K562 (cell line): Measurements from ENCODE around the gene CEP68. TPM values are rescaled to one million over a fixed set of nuclear protein-coding genes. Genes with fewer than 3 reads are reported as not detected.

Experiments
- AFF4 ChIP-seq: sonication (generic); formaldehyde crosslinking; IDR thresholded peaks from 2 replicates; pipeline ENCODE4 v1.8.0; 2023; ENCODE audit warnings: mild to moderate bottlenecking, missing genetic modification reagents
- HDAC1 ChIP-seq, 2 experiments: fragments of 450-650 bp; IDR thresholded peaks; 2 replicates each; pipeline ENCODE4 v1.6.1; 2016 to 2017; ENCODE audit warnings: inconsistent platforms in 1 of 2, mild to moderate bottlenecking in 1 of 2, moderate library complexity in 1 of 2
- HDAC8 ChIP-seq: fragments of 450-650 bp; IDR thresholded peaks from 2 replicates; pipeline ENCODE4 v1.6.1; 2016; ENCODE audit warnings: mild to moderate bottlenecking, missing genetic modification characterization, moderate library complexity, missing compliant biosample characterization
- MXD1 ChIP-seq: fragments of 250-450 bp; sonication (Bioruptor Pico); IDR thresholded peaks from 2 replicates; pipeline ENCODE4 v1.8.0; 2021; ENCODE audit warnings: borderline replicate concordance, mild to moderate bottlenecking, moderate library complexity; ENCODE audit not compliant: poor library complexity, severe bottlenecking
- NFE2L1 ChIP-seq: fragments of 450-650 bp; IDR thresholded peaks from 2 replicates; pipeline ENCODE4 v1.6.1; 2016; ENCODE audit warnings: missing genetic modification characterization, low read depth, mild to moderate bottlenecking, missing compliant biosample characterization, moderate library complexity, borderline replicate concordance
- POLR2A ChIP-seq: fragments of 450-650 bp; conservative IDR thresholded peaks from 2 replicates; pipeline ENCODE4 v1.6.1; 2016
- POLR2AphosphoS5 ChIP-seq: IDR thresholded peaks from 2 replicates; pipeline ENCODE4 v1.6.1; 2011; ENCODE audit warnings: mild to moderate bottlenecking, low read depth, low read length, moderate library complexity; ENCODE audit not compliant: control insufficient read depth, insufficient read depth
- PTTG1 ChIP-seq: fragments of 450-650 bp; IDR thresholded peaks from 2 replicates; pipeline ENCODE4 v1.6.1; 2016; ENCODE audit warnings: low read depth, mild to moderate bottlenecking, missing genetic modification characterization, missing compliant biosample characterization
- RAD51 ChIP-seq: fragments of 450-650 bp; IDR thresholded peaks from 2 replicates; pipeline ENCODE4 v1.7.1; 2016; ENCODE audit warnings: low read depth, mild to moderate bottlenecking, borderline replicate concordance
- RCOR1 ChIP-seq, 2 experiments: IDR thresholded peaks; 2 replicates each; pipeline ENCODE4 v1.6.1; 2012; ENCODE audit warnings: low read depth in 2 of 2, low read length in 2 of 2, borderline replicate concordance in 1 of 2, improper control_type of control experiment in 1 of 2
- REST ChIP-seq, 2 experiments: fragments of 450-650 bp; formaldehyde crosslinking in 1 of 2; IDR thresholded peaks; 2 replicates each; pipeline versions ENCODE4 v1.4.0 to v1.6.1; 2014 to 2020; ENCODE audit warnings: mild to moderate bottlenecking in 2 of 2, borderline replicate concordance in 1 of 2, low read depth in 1 of 2
- SMARCE1 ChIP-seq: fragments of 450-650 bp; IDR thresholded peaks from 2 replicates; pipeline ENCODE4 v1.7.1; 2016; ENCODE audit warnings: mild to moderate bottlenecking
- YY1 ChIP-seq, 3 experiments: IDR thresholded peaks; 2 replicates each; pipeline ENCODE4 v1.6.1; 2011; ENCODE audit warnings: low read length in 2 of 3, mild to moderate bottlenecking in 2 of 3, moderate library complexity in 2 of 3, borderline replicate concordance in 1 of 3, control low read depth in 1 of 3, low read depth in 1 of 3; ENCODE audit not compliant: insufficient read depth in 3 of 3, insufficient replicate concordance in 2 of 3, control insufficient read depth in 1 of 3, insufficient read length in 1 of 3; ENCODE audit errors: extremely low read depth in 1 of 3
- ZNF644 ChIP-seq: fragments of 200-800 bp; sonication (Bioruptor generic); IDR thresholded peaks from 2 replicates; pipeline ENCODE4 v1.6.1; 2016; ENCODE audit warnings: low read depth, missing genetic modification characterization, missing compliant biosample characterization
- polyA plus RNA-seq, 8 experiments: library from polyadenylated mRNA; depleted of rRNA in 4 of 8; stranded (reverse) in 5 of 8; unstranded in 3 of 8; fragments of >200 nt; fragmentation: Nextera tagmentation in 2 of 8; fragmentation: Illumina TruSeq in 1 of 8; extraction: Ambion mirVana in 2 of 8; extraction: Trizol in 1 of 8; gene quantifications; 2 replicates each; pipeline versions ENCODE4 v1.2.1 to v1.2.3, GENCODE V29; 2011 to 2014; ENCODE audit warnings: inconsistent platforms in 1 of 8, missing spikeins in 1 of 8
- total RNA-seq, 7 experiments: library from RNA; depleted of rRNA in 6 of 7; stranded (reverse); fragments of >200 nt in 6 of 7; fragmentation: Illumina TruSeq in 2 of 7; extraction: Trizol in 2 of 7; gene quantifications; 2 replicates each; pipeline versions ENCODE4 v1.2.1 to v1.2.3, GENCODE V29; 2011 to 2021; ENCODE audit warnings: low replicate concordance in 1 of 7

The CEP68 gene
- total and polyA plus RNA-seq, 9 of the 15 experiments (the other 6 are each of a cell fraction or from before 2014, with no cell fraction given): 1.4 to 8.5 (median 5.2) TPM

GRCh38 chr2:65130664-65131175 is 74.5 kb downstream of the CEP68 start (continued):
- TF ChIP-seq MXD1 (CRISPR knock-in tag) (no peak), SMARCE1 (no peak), HDAC1 (IDR thresholded peaks at IDR 0.05) (no peak; a peak in 1 of 4 replicates), ZNF644 (no peak), RCOR1 (IDR thresholded peaks at IDR 0.05; ENCODE audit: borderline replicate concordance in 1 of 2, low read depth in 2 of 2, low read length in 2 of 2) (peak; percentile 16 to 62; a peak in 1 of 4 replicates), YY1 (IDR thresholded peaks at IDR 0.05; ENCODE audit: borderline replicate concordance in 1 of 3, control insufficient read depth in 1 of 3, extremely low read depth in 1 of 3, insufficient read depth in 3 of 3, insufficient read length in 1 of 3, insufficient replicate concordance in 2 of 3, low read depth in 1 of 3, low read length in 2 of 3) (peak in 1 of 3 experiments; percentile 64), POLR2AphosphoS5 (no peak), POLR2A (no peak), HDAC8 (tag) (no peak), REST (IDR thresholded peaks at IDR 0.05; ENCODE audit: borderline replicate concordance) (no peak), REST (CRISPR knock-in tag; IDR thresholded peaks at IDR 0.05; ENCODE audit: low read depth) (peak; percentile 32; the same call in 1 of the 2 replicates), NFE2L1 (tag) (no peak), AFF4 (0 out of 2 replicates have a peak, but pooled peaks have one; percentile 16), RAD51 (no peak), PTTG1 (no peak)
